Measurements from ENCODE around the gene TENT5C.

DNA sequence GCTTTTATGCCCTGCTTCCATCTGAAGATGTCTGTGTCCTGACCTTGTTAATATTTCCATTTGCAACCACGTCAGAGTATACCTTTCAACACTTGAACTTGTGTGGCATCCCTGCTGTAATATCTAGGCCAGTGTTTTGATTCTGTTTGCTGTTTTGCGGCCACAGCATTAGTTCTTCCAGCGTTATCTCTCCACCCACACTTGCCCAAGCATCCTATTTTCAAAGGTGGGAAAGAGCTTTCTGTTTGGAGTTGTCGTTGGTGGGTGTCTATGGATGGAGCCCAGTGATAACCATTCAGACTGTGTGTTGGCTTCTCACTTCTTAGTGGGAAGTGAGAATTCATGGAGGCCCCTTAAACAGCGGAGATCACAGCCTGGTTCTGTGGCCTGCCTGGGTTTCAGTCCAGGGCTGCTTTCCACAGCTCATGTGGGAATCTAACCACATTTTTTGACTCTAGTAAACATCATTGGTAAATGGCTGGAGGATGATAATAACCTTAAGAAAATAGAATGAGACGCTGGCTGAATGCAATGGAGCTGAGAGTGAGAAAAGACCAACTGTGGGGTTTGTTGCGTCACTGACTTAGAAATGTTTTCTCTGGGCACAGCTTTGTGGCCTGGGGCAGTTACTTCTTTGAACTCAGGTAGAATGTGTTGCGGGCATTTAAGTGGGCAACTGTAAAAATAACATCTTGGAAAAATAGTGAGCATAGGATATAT, 7.6 kb downstream of the TENT5C start:
- TF ChIP-seq, protein P1, sequence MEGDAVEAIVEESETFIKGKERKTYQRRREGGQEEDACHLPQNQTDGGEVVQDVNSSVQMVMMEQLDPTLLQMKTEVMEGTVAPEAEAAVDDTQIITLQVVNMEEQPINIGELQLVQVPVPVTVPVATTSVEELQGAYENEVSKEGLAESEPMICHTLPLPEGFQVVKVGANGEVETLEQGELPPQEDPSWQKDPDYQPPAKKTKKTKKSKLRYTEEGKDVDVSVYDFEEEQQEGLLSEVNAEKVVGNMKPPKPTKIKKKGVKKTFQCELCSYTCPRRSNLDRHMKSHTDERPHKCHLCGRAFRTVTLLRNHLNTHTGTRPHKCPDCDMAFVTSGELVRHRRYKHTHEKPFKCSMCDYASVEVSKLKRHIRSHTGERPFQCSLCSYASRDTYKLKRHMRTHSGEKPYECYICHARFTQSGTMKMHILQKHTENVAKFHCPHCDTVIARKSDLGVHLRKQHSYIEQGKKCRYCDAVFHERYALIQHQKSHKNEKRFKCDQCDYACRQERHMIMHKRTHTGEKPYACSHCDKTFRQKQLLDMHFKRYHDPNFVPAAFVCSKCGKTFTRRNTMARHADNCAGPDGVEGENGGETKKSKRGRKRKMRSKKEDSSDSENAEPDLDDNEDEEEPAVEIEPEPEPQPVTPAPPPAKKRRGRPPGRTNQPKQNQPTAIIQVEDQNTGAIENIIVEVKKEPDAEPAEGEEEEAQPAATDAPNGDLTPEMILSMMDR (IDR thresholded peaks at IDR 0.05; ENCODE audit: low read length) = no peak
- no peak for TF ChIP-seq EZH2 (IDR thresholded peaks at IDR 0.05; ENCODE audit: borderline replicate concordance, low read length)

Data from OCI-LY1 (cell line).